ENCODE measurements around the gene RPP25L.
"Not testable (repeated sequence)": the region's sequence is repeated elsewhere in the genome, so short reads cannot be mapped to it uniquely, and the experiment has no call there.

The RPP25L gene

GRCh38 chr9:34611811-34612787 is at the start of gene RPP25L:
Gene RPP25L (minus strand): TSS chr9:34612097. CDS start chr9:34611296, 801 bp downstream.
- DNase-seq (ENCODE audit: low read depth): peak; percentile 72

GRCh38 chr9:34659592-34660253 is 47.8 kb upstream of the RPP25L start:
- DNase-seq (ENCODE audit: low read depth): no peak

GRCh38 chr9:34658461-34658860 is 46.6 kb upstream of the RPP25L start:
- DNase-seq (ENCODE audit: low read depth): no peak

- DNase-seq (ENCODE audit: low read depth): no peak
Observed at GRCh38 chr9:34656992-34657391, 45.1 kb upstream of the RPP25L start.

GRCh38 chr9:34655394-34655793 is 43.5 kb upstream of the RPP25L start:
- no peak for DNase-seq (ENCODE audit: low read depth)

- DNase-seq (ENCODE audit: low read depth): no peak
Observed at GRCh38 chr9:34654323-34655051, 42.6 kb upstream of the RPP25L start.

- no peak for DNase-seq (ENCODE audit: low read depth)
Observed at GRCh38 chr9:34653151-34654072, 41.5 kb upstream of the RPP25L start.

- no peak for DNase-seq (ENCODE audit: low read depth)
Observed at GRCh38 chr9:34652602-34653000, 40.7 kb upstream of the RPP25L start.

- peak; percentile 40 for DNase-seq (ENCODE audit: low read depth)
Observed at GRCh38 chr9:34651876-34652601, 40.1 kb upstream of the RPP25L start, which contains the start of gene IL11RA. Gene IL11RA (plus strand): TSS chr9:34652185. CDS start chr9:34655218, 3,033 bp downstream.

GRCh38 chr9:34651321-34651720 is 39.4 kb upstream of the RPP25L start:
- DNase-seq (ENCODE audit: low read depth): no peak

- DNase-seq (ENCODE audit: low read depth): no peak
Observed at GRCh38 chr9:34650816-34651215, 38.9 kb upstream of the RPP25L start.

- DNase-seq (ENCODE audit: low read depth): no peak
Observed at GRCh38 chr9:34648673-34649072, 36.8 kb upstream of the RPP25L start.

GRCh38 chr9:34647651-34648050 is 35.8 kb upstream of the RPP25L start:
- DNase-seq (ENCODE audit: low read depth): no peak

- no peak for DNase-seq (ENCODE audit: low read depth)
Observed at GRCh38 chr9:34647084-34647403, 35.1 kb upstream of the RPP25L start.

GRCh38 chr9:34646211-34647083 is 34.5 kb upstream of the RPP25L start, which contains the start of gene GALT:
Gene GALT (plus strand): TSS chr9:34646675. CDS start chr9:34646705, 30 bp downstream.
- DNase-seq (ENCODE audit: low read depth): peak; percentile 94

- DNase-seq (ENCODE audit: low read depth): no peak
Observed at GRCh38 chr9:34644766-34645314, 32.9 kb upstream of the RPP25L start.

GRCh38 chr9:34642679-34643078 is 30.8 kb upstream of the RPP25L start:
- DNase-seq (ENCODE audit: low read depth): no peak

- not testable (repeated sequence) for DNase-seq (ENCODE audit: low read depth)
Observed at GRCh38 chr9:34639322-34639721, 27.4 kb upstream of the RPP25L start.

- no peak for DNase-seq (ENCODE audit: low read depth)
Observed at GRCh38 chr9:34638138-34638445, 26.2 kb upstream of the RPP25L start.

Data from stimulated activated CD8-positive, alpha-beta memory T cell treated with anti-CD3 and anti-CD28 coated beads, Interleukin-7, amount 100 ng/mL, for 24 hours (primary cell).